HUES48 (cell line): Measurements from ENCODE around the gene OSBP2.
"Not testable (repeated sequence)": the region's sequence is repeated elsewhere in the genome, so short reads cannot be mapped to it uniquely, and the experiment has no call there.

Source experiments
- H3K27ac ChIP-seq: one replicate; pipeline ENCODE4 v1.7.0; 2013; ENCODE audit warnings: low read depth, low read length, inconsistent platforms
- H3K27me3 ChIP-seq: 2 replicates; pipeline ENCODE4 v1.6.1; 2013; ENCODE audit warnings: mild to moderate bottlenecking, low read length; ENCODE audit not compliant: control insufficient read depth, insufficient read depth
- H3K36me3 ChIP-seq: 2 replicates; pipeline ENCODE4 v1.6.1; 2013; ENCODE audit warnings: low read length; ENCODE audit not compliant: control insufficient read depth, insufficient read depth
- H3K4me1 ChIP-seq: 2 replicates; pipeline ENCODE4 v1.6.1; 2013; ENCODE audit warnings: mild to moderate bottlenecking, low read length; ENCODE audit not compliant: control insufficient read depth, insufficient read depth
- H3K4me3 ChIP-seq: 2 replicates; pipeline ENCODE4 v1.5.1; 2013; ENCODE audit warnings: mild to moderate bottlenecking, low read depth, low read length
- H3K9ac ChIP-seq: 2 replicates; pipeline ENCODE4 v1.6.1; 2013; ENCODE audit warnings: mild to moderate bottlenecking, low read depth, low read length, moderate library complexity
- H3K9me3 ChIP-seq: 2 replicates; pipeline ENCODE4 v1.6.1; 2013; ENCODE audit warnings: low read length; ENCODE audit not compliant: control insufficient read depth, insufficient read depth

The OSBP2 gene

GRCh38 chr22:30664798-30665197 is 29.9 kb upstream of the OSBP2 start:
- peaks cover 13% of the 10 kb centered on the region for H3K27me3 ChIP-seq
- H3K36me3 ChIP-seq, result 0 out of 2 replicates have a peak, but pooled peaks cover 7% of the 10 kb centered on the region
- peaks cover 6% of the 10 kb centered on the region for H3K4me1 ChIP-seq
- no peak overlapping the region for H3K4me3 ChIP-seq
- H3K27ac ChIP-seq, result no peak overlapping the region
- H3K9me3 ChIP-seq, result no peaks in the 10 kb centered on the region
- H3K9ac ChIP-seq, result no peak overlapping the region; the same call in 1 of the 2 replicates

DNA sequence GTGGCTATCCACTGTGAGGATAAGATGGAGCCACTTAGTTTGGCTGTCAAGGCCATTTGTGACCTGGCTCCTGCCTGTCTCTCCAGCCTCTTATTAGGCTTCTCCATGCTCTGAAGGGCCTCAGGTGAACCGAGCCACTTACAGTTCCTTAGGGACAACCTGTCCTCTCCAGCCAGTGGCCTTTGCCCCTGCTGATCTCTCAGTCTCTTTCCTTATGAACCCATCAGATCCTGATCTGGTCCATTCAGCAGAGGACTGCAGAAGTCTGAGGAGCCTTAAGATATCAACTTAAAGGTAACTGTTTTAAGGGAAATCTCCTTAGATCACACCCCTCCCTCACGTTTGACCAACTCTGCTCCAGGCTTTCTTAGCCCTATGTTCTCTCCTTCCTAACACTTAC is 29.4 kb upstream of the OSBP2 start:
- 0 out of 2 replicates have a peak, but pooled peaks cover 7% of the 10 kb centered on the region for H3K36me3 ChIP-seq
- peaks cover 13% of the 10 kb centered on the region for H3K27me3 ChIP-seq
- H3K9ac ChIP-seq, result no peak overlapping the region
- H3K4me3 ChIP-seq, result no peak overlapping the region
- no peak overlapping the region for H3K27ac ChIP-seq
- no peaks in the 10 kb centered on the region for H3K9me3 ChIP-seq
- peaks cover 6% of the 10 kb centered on the region for H3K4me1 ChIP-seq

GRCh38 chr22:30665786-30666185 is 28.9 kb upstream of the OSBP2 start:
- Histone ChIP-seq H3K4me1 (peaks cover 6% of the 10 kb centered on the region), H3K36me3 (0 out of 2 replicates have a peak, but pooled peaks cover 7% of the 10 kb centered on the region), H3K4me3 (no peak overlapping the region), H3K27me3 (peaks cover 13% of the 10 kb centered on the region), H3K27ac (no peak overlapping the region), H3K9me3 (no peaks in the 10 kb centered on the region), H3K9ac (no peak overlapping the region)

DNA sequence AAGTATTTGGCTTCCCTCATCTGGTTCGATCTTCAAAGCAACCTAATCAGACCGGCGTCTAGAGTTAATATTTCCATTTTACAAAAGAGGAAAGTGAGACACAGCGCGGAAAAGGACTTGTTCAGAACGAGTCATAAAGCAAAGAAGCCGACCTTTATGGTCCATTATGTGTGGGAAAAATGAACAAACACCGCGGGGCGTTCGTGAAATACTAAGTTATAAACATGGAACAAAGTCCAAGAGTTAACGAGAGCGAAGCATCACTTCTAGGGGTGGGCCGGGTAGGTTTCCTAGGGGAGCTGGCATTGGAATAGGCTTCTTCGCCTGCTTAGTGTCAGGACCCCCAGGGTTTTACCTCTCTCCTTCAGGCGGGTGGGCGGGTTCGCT is 27.6 kb upstream of the OSBP2 start:
- H3K9me3 ChIP-seq, result no peaks in the 10 kb centered on the region
- 0 out of 2 replicates have a peak, but pooled peaks cover 6% of the 10 kb centered on the region for H3K36me3 ChIP-seq
- H3K4me1 ChIP-seq, result peaks cover 6% of the 10 kb centered on the region
- no peak overlapping the region for H3K9ac ChIP-seq
- H3K4me3 ChIP-seq, result peak overlapping the region; percentile 71
- H3K27me3 ChIP-seq, result peaks cover 13% of the 10 kb centered on the region
- peak overlapping the region; percentile 69 for H3K27ac ChIP-seq

- H3K9me3 ChIP-seq, result no peaks in the 10 kb centered on the region
- peak within 1 kb of the TSS; percentile 67 for H3K9ac ChIP-seq
- H3K27ac ChIP-seq, result peak within 1 kb of the TSS; percentile 69
- peaks cover 6% of the 10 kb centered on the region for H3K4me1 ChIP-seq
- 0 out of 2 replicates have a peak, but pooled peaks cover 4% of the 10 kb centered on the region for H3K36me3 ChIP-seq
- peaks cover 13% of the 10 kb centered on the region for H3K27me3 ChIP-seq
- peak within 1 kb of the TSS; percentile 71 for H3K4me3 ChIP-seq
These were observed 26.9 kb upstream of the OSBP2 start, which contains the start of gene DUSP18 for GRCh38 chr22:30667494-30668385. DUSP18 (minus strand) TSS chr22:30667875; CDS start chr22:30664003, 3,872 bp downstream.

DNA sequence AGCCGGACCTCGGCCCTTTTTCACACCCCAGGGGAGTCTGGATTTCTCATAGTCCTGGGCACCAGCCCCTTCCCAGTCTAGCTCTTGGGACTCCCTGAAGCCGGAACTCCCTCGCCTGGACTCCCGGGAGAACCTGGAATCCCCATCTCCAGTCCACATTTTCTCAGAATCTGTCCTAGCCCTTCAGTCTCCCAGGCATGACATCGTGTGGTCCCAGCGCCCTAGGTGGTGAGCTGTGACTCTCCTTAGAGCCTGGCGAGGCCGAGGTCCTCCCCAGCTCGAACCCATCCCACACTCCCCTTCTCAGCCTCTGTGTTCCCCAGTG is 26.3 kb upstream of the OSBP2 start:
- H3K27ac ChIP-seq, result no peak overlapping the region
- H3K27me3 ChIP-seq, result peaks cover 13% of the 10 kb centered on the region
- no peaks in the 10 kb centered on the region for H3K9me3 ChIP-seq
- peaks cover 6% of the 10 kb centered on the region for H3K4me1 ChIP-seq
- H3K4me3 ChIP-seq, result peak overlapping the region; percentile 71
- 0 out of 2 replicates have a peak, but pooled peaks cover 4% of the 10 kb centered on the region for H3K36me3 ChIP-seq
- peak overlapping the region; percentile 67 for H3K9ac ChIP-seq

DNA sequence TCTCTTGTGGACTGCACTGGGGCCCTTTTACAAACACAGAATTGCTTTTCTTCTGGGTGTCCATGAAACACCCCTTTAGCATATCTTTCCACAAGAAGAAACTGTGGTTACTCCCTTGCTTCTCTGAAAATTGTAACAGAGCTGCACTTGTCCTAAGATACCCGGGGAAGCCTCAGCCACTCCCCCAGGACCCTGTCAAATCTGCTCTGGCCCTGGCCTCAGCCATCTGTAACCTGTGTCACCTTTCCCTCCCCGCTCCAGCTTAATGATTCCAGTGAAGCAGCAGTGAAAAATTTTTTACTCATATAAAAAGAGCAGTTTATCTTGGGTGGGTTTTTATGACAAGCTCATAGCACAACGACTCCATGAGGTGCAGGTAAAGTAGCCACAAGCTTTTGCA is 23.6 kb upstream of the OSBP2 start:
- no peak overlapping the region for H3K4me3 ChIP-seq
- H3K4me1 ChIP-seq, result peaks cover 6% of the 10 kb centered on the region
- H3K36me3 ChIP-seq, result no peaks in the 10 kb centered on the region
- H3K9me3 ChIP-seq, result no peaks in the 10 kb centered on the region
- peaks cover 13% of the 10 kb centered on the region for H3K27me3 ChIP-seq
- no peak overlapping the region for H3K27ac ChIP-seq
- H3K9ac ChIP-seq, result no peak overlapping the region

- Histone ChIP-seq H3K9me3 (no peaks in the 10 kb centered on the region), H3K27ac (no peak overlapping the region), H3K9ac (no peak overlapping the region), H3K4me3 (no peak overlapping the region), H3K36me3 (no peaks in the 10 kb centered on the region), H3K27me3 (peaks cover 13% of the 10 kb centered on the region), H3K4me1 (no peaks in the 10 kb centered on the region)
These were observed 21.5 kb upstream of the OSBP2 start for GRCh38 chr22:30673136-30673535.

- no peak overlapping the region for H3K4me3 ChIP-seq
- no peaks in the 10 kb centered on the region for H3K36me3 ChIP-seq
- H3K4me1 ChIP-seq, result 0 out of 2 replicates have a peak, but pooled peaks cover 6% of the 10 kb centered on the region
- no peaks in the 10 kb centered on the region; the same call in 1 of the 2 replicates for H3K27me3 ChIP-seq
- no peaks in the 10 kb centered on the region for H3K9me3 ChIP-seq
- no peak overlapping the region for H3K27ac ChIP-seq
- no peak overlapping the region for H3K9ac ChIP-seq
These were observed 20.2 kb upstream of the OSBP2 start for GRCh38 chr22:30674482-30674881.

DNA sequence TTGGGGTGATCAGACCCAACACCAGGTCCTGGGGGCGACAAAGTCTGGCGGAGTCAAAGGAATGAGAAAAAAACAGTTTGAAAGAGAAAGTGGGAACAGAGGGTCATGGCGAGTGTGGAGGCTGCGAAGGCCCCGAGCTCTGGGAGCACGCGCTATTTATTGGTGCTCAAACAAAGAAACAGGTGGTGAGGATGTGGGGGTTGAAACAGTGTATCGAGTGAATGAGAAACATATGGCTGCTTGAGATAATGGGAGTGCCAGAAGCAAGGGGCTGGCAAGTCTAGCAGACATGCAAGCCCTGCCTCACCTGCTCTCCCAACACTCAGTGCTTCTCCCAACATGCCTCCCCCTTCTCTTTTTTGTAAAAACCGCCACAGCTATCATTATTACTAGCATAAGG is 19.2 kb upstream of the OSBP2 start:
- Histone ChIP-seq H3K4me1 (0 out of 2 replicates have a peak, but pooled peaks cover 7% of the 10 kb centered on the region), H3K4me3 (no peak overlapping the region), H3K27me3 (no peaks in the 10 kb centered on the region; the same call in 1 of the 2 replicates), H3K36me3 (no peaks in the 10 kb centered on the region), H3K9me3 (no peaks in the 10 kb centered on the region), H3K27ac (no peak overlapping the region), H3K9ac (no peak overlapping the region)

DNA sequence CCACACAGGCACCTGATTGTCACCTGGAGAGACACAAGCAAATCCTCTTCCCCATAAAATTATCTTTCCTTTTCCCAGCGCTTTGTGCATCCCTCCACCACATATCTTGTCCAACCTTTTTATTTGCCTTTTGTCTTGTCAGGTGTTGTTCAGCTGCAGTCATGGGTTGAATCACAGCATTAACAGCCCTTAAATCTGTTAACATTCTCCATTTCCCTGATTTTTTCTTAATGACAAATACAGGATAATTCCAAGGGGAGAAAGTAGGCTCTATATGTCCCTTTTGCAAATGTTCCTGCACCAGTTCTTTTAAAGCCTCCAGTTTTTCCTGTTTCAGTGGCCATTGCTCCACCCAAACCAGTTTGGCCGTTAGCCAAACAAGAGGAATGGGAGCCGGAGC is 18.1 kb upstream of the OSBP2 start:
- not testable (repeated sequence) for H3K36me3 ChIP-seq, H3K27me3 ChIP-seq, H3K9ac ChIP-seq, H3K27ac ChIP-seq, H3K4me3 ChIP-seq, H3K9me3 ChIP-seq
- 0 out of 2 replicates have a peak, but pooled peaks cover 12% of the 10 kb centered on the region for H3K4me1 ChIP-seq
